K562 (cell line): Measurements from ENCODE around the gene SMOC2. TPM values are rescaled to one million over a fixed set of nuclear protein-coding genes. Genes with fewer than 3 reads are reported as not detected.

Experiments
- ATAC-seq: fragments of 200-7000 bp; cut with Tn5 transposase; 3 replicates; pipeline ENCODE4 v1.9.1; 2020; ENCODE audit warnings: moderate library complexity
- BruUV-seq: library from RNA; stranded (reverse); fragments of 400-500 nt; replicated peaks from 2 replicates; lab custom pipeline; 2021; lab: Mats Ljungman, UMichigan
- CTCF ChIA-PET: fragments of 300-600 bp; formaldehyde crosslinking; extraction: SDS; loops from one replicate; lab custom pipeline; 2021; ENCODE audit warnings: low intra/inter-chr PET ratio; lab: Yijun Ruan, JAX
- POLR2A ChIA-PET: fragments of 300-600, 350-650 bp; sonication (Branson Sonifier 250); formaldehyde crosslinking; extraction: SDS; loops from one replicate; lab custom pipeline; 2021; ENCODE audit warnings: antibody characterized with exemption, inconsistent platforms; lab: Yijun Ruan, JAX
- DNase-seq, 4 experiments: peaks; one replicate each; pipeline versions ENCODE4 v3.0.0 to v3.0.0-alpha.2; 2011 to 2018; ENCODE audit warnings: low spot score in 3 of 4, mixed read lengths in 3 of 4; ENCODE audit errors: extremely low read depth in 1 of 4
- FAIRE-seq: peaks from 2 replicates; lab custom pipeline; 2011; peaks lifted over from hg19 to GRCh38; lab: Jason Lieb, UNC
- H2AFZ ChIP-seq: 2 replicates; pipeline ENCODE4 v1.6.0; 2011; ENCODE audit warnings: low read depth, low read length, control low read depth, inconsistent platforms
- H3K27ac ChIP-seq: fragments of 200-600 bp; 3 replicates; pipeline ENCODE4 v1.8.0; 2011; ENCODE audit warnings: low read depth, mild to moderate bottlenecking, control low read depth, inconsistent platforms, low read length, moderate library complexity, mixed read lengths; ENCODE audit errors: extremely low read depth
- H3K27me3 ChIP-seq, 2 experiments: fragments of 300-600 bp in 1 of 2; 2 replicates in 1 of 2; 3 replicates in 1 of 2; pipeline versions ENCODE4 v1.6.0 to v1.8.0; 2011; ENCODE audit warnings: inconsistent platforms in 2 of 2, low read length in 2 of 2, mild to moderate bottlenecking in 1 of 2, mixed read lengths in 1 of 2, moderate library complexity in 1 of 2; ENCODE audit not compliant: control insufficient read depth in 2 of 2, insufficient read depth in 2 of 2
- H3K36me3 ChIP-seq: fragments of 300-600 bp; 3 replicates; pipeline ENCODE4 v1.8.0; 2011; ENCODE audit warnings: mild to moderate bottlenecking, low read length, inconsistent platforms; ENCODE audit not compliant: control insufficient read depth, insufficient read depth
- H3K4me1 ChIP-seq, 2 experiments: fragments of 200-600 bp in 1 of 2; replicated peaks in 1 of 2; 2 replicates in 1 of 2; 3 replicates in 1 of 2; pipeline versions ENCODE4 v1.5.1 to v1.8.0; 2011; ENCODE audit warnings: inconsistent platforms in 2 of 2, low read length in 2 of 2, mild to moderate bottlenecking in 1 of 2, mixed read lengths in 1 of 2, moderate library complexity in 1 of 2; ENCODE audit not compliant: control insufficient read depth in 2 of 2, insufficient read depth in 2 of 2
- H3K4me2 ChIP-seq: 2 replicates; pipeline ENCODE4 v1.6.1; 2011; ENCODE audit warnings: low read length, control low read depth, inconsistent platforms, mixed read lengths; ENCODE audit not compliant: insufficient read depth
- H3K4me3 ChIP-seq: fragments of 200-600 bp; sonication (generic), shearing (Covaris generic); 2 replicates; pipeline ENCODE4 v1.5.1; 2016; ENCODE audit warnings: control low read depth, inconsistent platforms
- H3K79me2 ChIP-seq: fragments of 200-600 bp; 3 replicates; pipeline ENCODE4 v1.8.0; 2011; ENCODE audit warnings: low read length, inconsistent platforms; ENCODE audit not compliant: control insufficient read depth, insufficient read depth
- H3K9ac ChIP-seq, 2 experiments: 2 replicates each; pipeline versions ENCODE4 v1.6.0 to v1.6.1; 2011; ENCODE audit warnings: low read depth in 2 of 2, low read length in 2 of 2, control low read depth in 1 of 2, inconsistent platforms in 1 of 2, mild to moderate bottlenecking in 1 of 2, mixed read lengths in 1 of 2; ENCODE audit not compliant: insufficient read depth in 1 of 2
- H3K9me1 ChIP-seq: one replicate; pipeline ENCODE4 v1.6.0; 2011; ENCODE audit warnings: inconsistent platforms, mild to moderate bottlenecking, low read length, moderate library complexity; ENCODE audit not compliant: control insufficient read depth, insufficient read depth
- H3K9me3 ChIP-seq: replicated peaks from 2 replicates; pipeline ENCODE4 v1.5.1; 2011; ENCODE audit warnings: low read depth, low read length, inconsistent platforms; ENCODE audit not compliant: control insufficient read depth, insufficient read depth
- H4K20me1 ChIP-seq: replicated peaks from 2 replicates; pipeline ENCODE4 v1.6.1; 2011; ENCODE audit warnings: low read length, inconsistent platforms, mixed read lengths; ENCODE audit not compliant: control insufficient read depth, insufficient read depth
- CCAR2 ChIP-seq: fragments of 200-400 bp; formaldehyde crosslinking; IDR thresholded peaks from 2 replicates; pipeline ENCODE4 v1.6.1; 2017; ENCODE audit warnings: mild to moderate bottlenecking, low read depth, low read length
- CCNT2 ChIP-seq: IDR thresholded peaks from 2 replicates; pipeline ENCODE4 v1.6.1; 2011; ENCODE audit warnings: borderline replicate concordance, low read depth, mild to moderate bottlenecking, moderate library complexity, mixed read lengths, low read length; ENCODE audit not compliant: insufficient read length; ENCODE audit errors: extremely low read depth
- MIER1 ChIP-seq: fragments of 450-650 bp; IDR thresholded peaks from 2 replicates; pipeline ENCODE4 v1.6.1; 2016; ENCODE audit warnings: antibody characterized with exemption, mild to moderate bottlenecking, low read depth
- RB1 ChIP-seq: fragments of 450-650 bp; IDR thresholded peaks from 2 replicates; pipeline ENCODE4 v1.6.1; 2017; ENCODE audit warnings: low read depth, mild to moderate bottlenecking
- ZNF174 ChIP-seq: fragments of 250-450 bp; sonication (Bioruptor Pico); IDR thresholded peaks from 2 replicates; pipeline ENCODE4 v1.4.0; 2020; ENCODE audit warnings: mild to moderate bottlenecking
- ZNF311 ChIP-seq: fragments of 250-450 bp; sonication (Bioruptor Pico); IDR thresholded peaks from 2 replicates; pipeline ENCODE4 v1.4.0; 2020; ENCODE audit warnings: mild to moderate bottlenecking, moderate library complexity
- ZNF57 ChIP-seq: fragments of 450-650 bp; formaldehyde crosslinking; IDR thresholded peaks from 2 replicates; pipeline ENCODE4 v1.4.0; 2020; ENCODE audit warnings: mild to moderate bottlenecking, moderate library complexity
- WGBS: fragments of 100-300 bp; shearing (Covaris generic); methylation state at CpG from one replicate; pipeline ENCODE4 v1.1.6; 2016; ENCODE audit warnings: low coverage, mixed read lengths; ENCODE audit not compliant: insufficient coverage; ENCODE audit errors: missing lambda C conversion rate; 5-methylcytosine and 5-hydroxymethylcytosine counted together
- in situ Hi-C: fragments of 300-500 bp; cut with MboI; formaldehyde crosslinking; loops from 4 replicates; pipeline ENCODE4 v1.15.0; 2018; ENCODE audit warnings: inconsistent platforms, mixed read lengths
- intact Hi-C: fragments of 100-400 bp; cut with micrococcal nuclease; formaldehyde crosslinking; loops from 2 replicates; pipeline ENCODE4 v1.14.2; 2022
- polyA plus RNA-seq, 8 experiments: library from polyadenylated mRNA; depleted of rRNA in 4 of 8; stranded (reverse) in 5 of 8; unstranded in 3 of 8; fragments of >200 nt; fragmentation: Nextera tagmentation in 2 of 8; fragmentation: Illumina TruSeq in 1 of 8; extraction: Ambion mirVana in 2 of 8; extraction: Trizol in 1 of 8; gene quantifications; 2 replicates each; pipeline versions ENCODE4 v1.2.1 to v1.2.3, GENCODE V29; 2011 to 2014; ENCODE audit warnings: inconsistent platforms in 1 of 8, missing spikeins in 1 of 8
- total RNA-seq, 7 experiments: library from RNA; depleted of rRNA in 6 of 7; stranded (reverse); fragments of >200 nt in 6 of 7; fragmentation: Illumina TruSeq in 2 of 7; extraction: Trizol in 2 of 7; gene quantifications; 2 replicates each; pipeline versions ENCODE4 v1.2.1 to v1.2.3, GENCODE V29; 2011 to 2021; ENCODE audit warnings: low replicate concordance in 1 of 7
- TF ChIP-seq, protein P1 (sequence below), 2 experiments: IDR thresholded peaks in 1 of 2; conservative IDR thresholded peaks in 1 of 2; 2 replicates each; pipeline ENCODE4 v1.6.1; 2016; ENCODE audit warnings: low read depth in 2 of 2, mild to moderate bottlenecking in 1 of 2, missing compliant biosample characterization in 1 of 2, missing genetic modification characterization in 1 of 2, moderate library complexity in 1 of 2
- TF ChIP-seq, protein P2 (sequence below): IDR thresholded peaks from 3 replicates; pipeline ENCODE4 v1.6.1; 2011; ENCODE audit warnings: borderline replicate concordance, mild to moderate bottlenecking, moderate library complexity; ENCODE audit not compliant: insufficient read length; ENCODE audit errors: extremely low read depth
- TF ChIP-seq, protein P3 (sequence below): fragments of 450-650 bp; IDR thresholded peaks from 2 replicates; pipeline ENCODE4 v1.7.1; 2018; ENCODE audit warnings: mild to moderate bottlenecking, low read depth; ENCODE audit not compliant: partially characterized antibody

Gene SMOC2
- total and polyA plus RNA-seq, 9 of the 15 experiments (the other 6 are each of a cell fraction or from before 2014, with no cell fraction given), result 0.45 to 2.3 (median 1.1) TPM

DNA sequence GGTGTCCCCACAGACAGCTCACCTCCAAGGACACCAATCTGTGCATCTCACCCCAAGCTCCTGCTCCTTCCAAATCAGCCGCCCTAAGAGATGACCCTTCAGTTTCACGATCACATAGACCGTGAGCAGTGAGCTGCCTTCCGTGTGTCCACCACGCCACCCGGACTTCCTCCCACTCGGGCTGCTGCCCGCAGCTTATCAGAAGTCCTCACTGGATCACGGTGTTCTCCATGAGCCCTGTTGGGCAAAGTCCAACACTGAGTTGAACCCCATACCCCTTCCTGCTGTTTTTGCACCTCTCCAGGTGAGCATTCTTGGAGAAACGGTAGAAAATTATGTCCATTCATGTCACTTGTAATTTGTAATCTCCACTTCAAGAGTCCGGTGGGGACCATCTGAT, 234.4 kb downstream of the SMOC2 start:
- in situ Hi-C loops (no loop called here), intact Hi-C loops (no loop called here)
- BruUV-seq, result no TSS peak
- Histone ChIP-seq H3K79me2 (no peaks in the 10 kb centered on the region), H3K9me1 (peaks cover 3% of the 10 kb centered on the region), H3K4me1 (no peaks in the 10 kb centered on the region), H3K9me3 (no peaks in the 10 kb centered on the region), H3K27me3 (peaks cover 25 to 44% of the 10 kb centered on the region in 2 experiments), H4K20me1 (no peaks in the 10 kb centered on the region), H3K27ac (no peak overlapping the region), H3K4me3 (no peak overlapping the region), H3K4me2 (no peak overlapping the region), H3K36me3 (no peaks in the 10 kb centered on the region), H3K9ac (no peak overlapping the region), H2AFZ (no peak overlapping the region)
- FAIRE-seq (no peak), DNase-seq (no peak), ATAC-seq (no peak)
- TF ChIP-seq CCNT2 (no peak), CCAR2 (no peak), ZNF311 (CRISPR knock-in tag) (no peak), ZNF57 (CRISPR knock-in tag) (no peak), MIER1 (no peak), RB1 (no peak), ZNF174 (CRISPR knock-in tag) (no peak)
- TF ChIP-seq, protein P1, sequence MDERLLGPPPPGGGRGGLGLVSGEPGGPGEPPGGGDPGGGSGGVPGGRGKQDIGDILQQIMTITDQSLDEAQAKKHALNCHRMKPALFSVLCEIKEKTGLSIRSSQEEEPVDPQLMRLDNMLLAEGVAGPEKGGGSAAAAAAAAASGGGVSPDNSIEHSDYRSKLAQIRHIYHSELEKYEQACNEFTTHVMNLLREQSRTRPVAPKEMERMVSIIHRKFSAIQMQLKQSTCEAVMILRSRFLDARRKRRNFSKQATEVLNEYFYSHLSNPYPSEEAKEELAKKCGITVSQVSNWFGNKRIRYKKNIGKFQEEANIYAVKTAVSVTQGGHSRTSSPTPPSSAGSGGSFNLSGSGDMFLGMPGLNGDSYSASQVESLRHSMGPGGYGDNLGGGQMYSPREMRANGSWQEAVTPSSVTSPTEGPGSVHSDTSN (CRISPR knock-in tag; IDR thresholded peaks at IDR 0.05; ENCODE audit: low read depth), result no peak
- TF ChIP-seq, protein P1 (tag; conservative IDR thresholded peaks at IDR 0.05; ENCODE audit: low read depth), result no peak
- TF ChIP-seq, protein P2, sequence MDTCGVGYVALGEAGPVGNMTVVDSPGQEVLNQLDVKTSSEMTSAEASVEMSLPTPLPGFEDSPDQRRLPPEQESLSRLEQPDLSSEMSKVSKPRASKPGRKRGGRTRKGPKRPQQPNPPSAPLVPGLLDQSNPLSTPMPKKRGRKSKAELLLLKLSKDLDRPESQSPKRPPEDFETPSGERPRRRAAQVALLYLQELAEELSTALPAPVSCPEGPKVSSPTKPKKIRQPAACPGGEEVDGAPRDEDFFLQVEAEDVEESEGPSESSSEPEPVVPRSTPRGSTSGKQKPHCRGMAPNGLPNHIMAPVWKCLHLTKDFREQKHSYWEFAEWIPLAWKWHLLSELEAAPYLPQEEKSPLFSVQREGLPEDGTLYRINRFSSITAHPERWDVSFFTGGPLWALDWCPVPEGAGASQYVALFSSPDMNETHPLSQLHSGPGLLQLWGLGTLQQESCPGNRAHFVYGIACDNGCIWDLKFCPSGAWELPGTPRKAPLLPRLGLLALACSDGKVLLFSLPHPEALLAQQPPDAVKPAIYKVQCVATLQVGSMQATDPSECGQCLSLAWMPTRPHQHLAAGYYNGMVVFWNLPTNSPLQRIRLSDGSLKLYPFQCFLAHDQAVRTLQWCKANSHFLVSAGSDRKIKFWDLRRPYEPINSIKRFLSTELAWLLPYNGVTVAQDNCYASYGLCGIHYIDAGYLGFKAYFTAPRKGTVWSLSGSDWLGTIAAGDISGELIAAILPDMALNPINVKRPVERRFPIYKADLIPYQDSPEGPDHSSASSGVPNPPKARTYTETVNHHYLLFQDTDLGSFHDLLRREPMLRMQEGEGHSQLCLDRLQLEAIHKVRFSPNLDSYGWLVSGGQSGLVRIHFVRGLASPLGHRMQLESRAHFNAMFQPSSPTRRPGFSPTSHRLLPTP, result no peak
- TF ChIP-seq, protein P3, sequence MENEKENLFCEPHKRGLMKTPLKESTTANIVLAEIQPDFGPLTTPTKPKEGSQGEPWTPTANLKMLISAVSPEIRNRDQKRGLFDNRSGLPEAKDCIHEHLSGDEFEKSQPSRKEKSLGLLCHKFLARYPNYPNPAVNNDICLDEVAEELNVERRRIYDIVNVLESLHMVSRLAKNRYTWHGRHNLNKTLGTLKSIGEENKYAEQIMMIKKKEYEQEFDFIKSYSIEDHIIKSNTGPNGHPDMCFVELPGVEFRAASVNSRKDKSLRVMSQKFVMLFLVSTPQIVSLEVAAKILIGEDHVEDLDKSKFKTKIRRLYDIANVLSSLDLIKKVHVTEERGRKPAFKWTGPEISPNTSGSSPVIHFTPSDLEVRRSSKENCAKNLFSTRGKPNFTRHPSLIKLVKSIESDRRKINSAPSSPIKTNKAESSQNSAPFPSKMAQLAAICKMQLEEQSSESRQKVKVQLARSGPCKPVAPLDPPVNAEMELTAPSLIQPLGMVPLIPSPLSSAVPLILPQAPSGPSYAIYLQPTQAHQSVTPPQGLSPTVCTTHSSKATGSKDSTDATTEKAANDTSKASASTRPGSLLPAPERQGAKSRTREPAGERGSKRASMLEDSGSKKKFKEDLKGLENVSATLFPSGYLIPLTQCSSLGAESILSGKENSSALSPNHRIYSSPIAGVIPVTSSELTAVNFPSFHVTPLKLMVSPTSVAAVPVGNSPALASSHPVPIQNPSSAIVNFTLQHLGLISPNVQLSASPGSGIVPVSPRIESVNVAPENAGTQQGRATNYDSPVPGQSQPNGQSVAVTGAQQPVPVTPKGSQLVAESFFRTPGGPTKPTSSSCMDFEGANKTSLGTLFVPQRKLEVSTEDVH, result no peak
- ChIA-PET POLR2A (interaction anchor here (0.6 to 2.3 kb wide), 2 partner anchors 11 to 46 kb away, joined by 3 to 6 read pairs; no protein-coding TSS in a partner anchor), CTCF (no interaction called here)
- under 1% methylated on average over 11 of the region's 11 CpGs for WGBS
